Measurements from ENCODE around the gene SCMH1.
A peak's percentile ranks its signal among the peaks of the same experiment; 100 is the strongest.

The SCMH1 gene

DNA sequence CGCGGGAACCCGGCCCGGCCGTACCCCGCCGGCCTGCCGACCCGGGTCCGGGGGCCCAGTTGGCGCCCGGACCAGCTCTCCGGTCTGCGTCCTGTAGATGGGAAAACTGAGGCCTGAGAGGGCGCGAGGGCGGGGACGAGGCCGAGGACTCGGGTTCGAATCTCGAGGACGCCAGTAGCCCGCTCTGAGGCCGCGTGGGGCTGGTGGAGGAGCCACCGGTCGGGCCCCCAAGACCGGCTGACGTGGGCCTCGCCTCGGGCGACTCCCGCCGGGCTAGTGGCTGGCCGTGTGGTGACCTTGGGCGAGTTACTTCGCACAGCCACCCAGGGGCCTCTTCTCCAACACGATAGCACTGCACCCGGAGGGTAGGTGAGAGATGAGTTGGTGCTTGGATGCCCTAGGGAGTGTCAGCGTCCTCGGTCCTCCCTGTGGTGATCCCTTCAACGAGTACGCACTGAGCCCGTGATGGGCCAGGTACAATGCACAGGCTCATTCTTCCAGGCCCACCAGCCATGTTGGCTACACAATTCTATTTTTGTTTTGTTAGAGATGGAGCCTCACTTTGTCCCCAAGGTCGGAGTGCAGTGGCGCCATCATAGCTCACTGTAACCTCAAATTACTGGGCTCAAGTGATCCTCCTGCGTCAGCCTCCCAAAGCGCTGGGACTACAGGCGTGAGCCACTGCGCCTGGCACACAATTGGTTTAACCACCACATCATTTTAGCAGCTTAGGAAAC lies 404 bp upstream of the SCMH1 start:
- Histone ChIP-seq H3K36me3 (ENCODE audit: low read length) (no peaks in the 10 kb centered on the region), H3K27ac (ENCODE audit: low read depth, low read length) (peak overlapping the region; percentile 91), H3K9me3 (ENCODE audit: insufficient read depth, low read length) (no peaks in the 10 kb centered on the region), H3K79me2 (ENCODE audit: insufficient read depth, low read length) (peaks cover 45% of the 10 kb centered on the region), H2AFZ (ENCODE audit: low read depth, low read length, severe bottlenecking) (peak overlapping the region; percentile 71), H4K20me1 (ENCODE audit: low read depth, low read length) (no peaks in the 10 kb centered on the region), H3K27me3 (ENCODE audit: low read length) (no peaks in the 10 kb centered on the region), H3K4me3 (ENCODE audit: insufficient read depth, low read length, poor library complexity, severe bottlenecking) (peak overlapping the region; percentile 61), H3K4me2 (ENCODE audit: low read depth, low read length, poor library complexity, severe bottlenecking) (peak overlapping the region; percentile 62), H3K9ac (ENCODE audit: low read length) (peak overlapping the region; percentile 71), H3F3A (ENCODE audit: insufficient read depth) (peaks cover 11% of the 10 kb centered on the region), H3K9me2 (replicated peaks; ENCODE audit: insufficient read depth, low read length) (no peaks in the 10 kb centered on the region)
- TF ChIP-seq, protein P1, sequence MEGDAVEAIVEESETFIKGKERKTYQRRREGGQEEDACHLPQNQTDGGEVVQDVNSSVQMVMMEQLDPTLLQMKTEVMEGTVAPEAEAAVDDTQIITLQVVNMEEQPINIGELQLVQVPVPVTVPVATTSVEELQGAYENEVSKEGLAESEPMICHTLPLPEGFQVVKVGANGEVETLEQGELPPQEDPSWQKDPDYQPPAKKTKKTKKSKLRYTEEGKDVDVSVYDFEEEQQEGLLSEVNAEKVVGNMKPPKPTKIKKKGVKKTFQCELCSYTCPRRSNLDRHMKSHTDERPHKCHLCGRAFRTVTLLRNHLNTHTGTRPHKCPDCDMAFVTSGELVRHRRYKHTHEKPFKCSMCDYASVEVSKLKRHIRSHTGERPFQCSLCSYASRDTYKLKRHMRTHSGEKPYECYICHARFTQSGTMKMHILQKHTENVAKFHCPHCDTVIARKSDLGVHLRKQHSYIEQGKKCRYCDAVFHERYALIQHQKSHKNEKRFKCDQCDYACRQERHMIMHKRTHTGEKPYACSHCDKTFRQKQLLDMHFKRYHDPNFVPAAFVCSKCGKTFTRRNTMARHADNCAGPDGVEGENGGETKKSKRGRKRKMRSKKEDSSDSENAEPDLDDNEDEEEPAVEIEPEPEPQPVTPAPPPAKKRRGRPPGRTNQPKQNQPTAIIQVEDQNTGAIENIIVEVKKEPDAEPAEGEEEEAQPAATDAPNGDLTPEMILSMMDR (IDR thresholded peaks at IDR 0.05; ENCODE audit: insufficient read depth, low read length, poor library complexity, severe bottlenecking) = no peak
- no peak for TF ChIP-seq EZH2phosphoT487 (conservative IDR thresholded peaks at IDR 0.05; ENCODE audit: low read length)

DNA sequence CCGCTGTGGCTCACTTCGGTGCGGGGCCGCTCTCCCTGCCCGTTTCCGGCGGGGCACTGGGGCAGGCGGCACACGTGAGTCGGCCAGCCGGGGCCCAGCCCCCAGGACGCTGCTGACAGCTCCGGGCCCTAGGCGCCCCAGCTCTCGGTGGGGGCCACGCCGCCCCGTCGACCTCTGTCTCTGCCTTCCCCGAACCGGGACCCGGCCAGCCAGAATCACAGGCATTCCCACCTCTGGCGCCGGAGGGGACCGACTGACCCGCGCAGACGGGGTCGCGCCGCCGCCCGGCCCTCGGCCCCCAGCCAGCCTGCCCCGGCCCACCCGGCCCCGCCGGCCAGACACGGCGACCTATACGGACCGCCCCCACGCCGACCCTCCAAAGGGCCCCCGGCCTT lies 755 bp downstream of the SCMH1 start:
- Histone ChIP-seq H3K79me2 (ENCODE audit: insufficient read depth, low read length) (peaks cover 57% of the 10 kb centered on the region), H3F3A (ENCODE audit: insufficient read depth) (peaks cover 11% of the 10 kb centered on the region), H3K27ac (ENCODE audit: low read depth, low read length) (peak overlapping the region; percentile 91), H3K9ac (ENCODE audit: low read length) (peak overlapping the region; percentile 90), H3K4me3 (ENCODE audit: insufficient read depth, low read length, poor library complexity, severe bottlenecking) (peak overlapping the region; percentile 82), H3K4me2 (ENCODE audit: low read depth, low read length, poor library complexity, severe bottlenecking) (peak overlapping the region; percentile 99), H4K20me1 (ENCODE audit: low read depth, low read length) (no peaks in the 10 kb centered on the region), H3K9me2 (replicated peaks; ENCODE audit: insufficient read depth, low read length) (no peaks in the 10 kb centered on the region), H3K36me3 (ENCODE audit: low read length) (no peaks in the 10 kb centered on the region), H3K27me3 (ENCODE audit: low read length) (no peaks in the 10 kb centered on the region), H3K9me3 (ENCODE audit: insufficient read depth, low read length) (no peaks in the 10 kb centered on the region), H2AFZ (ENCODE audit: low read depth, low read length, severe bottlenecking) (peak overlapping the region; percentile 81)
- TF ChIP-seq, protein P1 (IDR thresholded peaks at IDR 0.05; ENCODE audit: insufficient read depth, low read length, poor library complexity, severe bottlenecking) = no peak
- TF ChIP-seq EZH2phosphoT487 (conservative IDR thresholded peaks at IDR 0.05; ENCODE audit: low read length) = no peak

DNA sequence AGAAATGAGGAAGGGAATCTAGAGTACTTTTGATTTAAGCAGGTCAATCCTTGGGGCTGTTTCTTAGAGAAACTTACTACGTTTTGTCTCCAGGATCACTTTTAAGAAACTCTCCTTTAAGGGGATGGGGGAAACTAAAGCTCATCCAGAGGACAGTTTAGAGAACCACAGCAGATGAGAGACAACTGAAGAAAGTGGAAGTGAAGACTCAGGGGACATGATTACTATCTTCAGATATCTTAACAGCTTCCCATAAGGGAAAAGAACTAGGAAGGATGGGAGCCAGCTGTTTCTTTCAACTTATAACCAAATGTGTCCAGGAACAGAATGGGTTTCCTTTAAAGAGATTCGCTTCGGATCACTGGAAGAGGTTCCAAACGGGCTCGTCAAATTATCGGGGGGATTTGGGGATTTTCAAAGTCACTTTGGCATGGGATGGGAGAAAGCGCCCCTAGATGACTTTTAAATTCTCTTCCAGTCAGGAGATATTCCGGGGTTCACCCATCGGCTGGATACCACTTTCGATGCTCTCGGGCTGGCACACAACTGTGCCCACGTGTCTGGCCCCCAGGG lies 1.2 kb downstream of the SCMH1 start:
- TF ChIP-seq EZH2phosphoT487 (conservative IDR thresholded peaks at IDR 0.05; ENCODE audit: low read length) = no peak
- TF ChIP-seq, protein P1 (IDR thresholded peaks at IDR 0.05; ENCODE audit: insufficient read depth, low read length, poor library complexity, severe bottlenecking) = no peak
- peak overlapping the region; percentile 90 for H3K9ac ChIP-seq (ENCODE audit: low read length)
- H4K20me1 ChIP-seq (ENCODE audit: low read depth, low read length) = no peaks in the 10 kb centered on the region
- peak overlapping the region; percentile 82 for H3K4me3 ChIP-seq (ENCODE audit: insufficient read depth, low read length, poor library complexity, severe bottlenecking)
- H3F3A ChIP-seq (ENCODE audit: insufficient read depth) = peaks cover 11% of the 10 kb centered on the region
- H3K4me2 ChIP-seq (ENCODE audit: low read depth, low read length, poor library complexity, severe bottlenecking) = peak overlapping the region; percentile 99
- H3K27ac ChIP-seq (ENCODE audit: low read depth, low read length) = peak overlapping the region; percentile 91
- peak overlapping the region; percentile 81 for H2AFZ ChIP-seq (ENCODE audit: low read depth, low read length, severe bottlenecking)
- no peaks in the 10 kb centered on the region for H3K9me2 ChIP-seq (replicated peaks; ENCODE audit: insufficient read depth, low read length)
- H3K36me3 ChIP-seq (ENCODE audit: low read length) = no peaks in the 10 kb centered on the region
- no peaks in the 10 kb centered on the region for H3K9me3 ChIP-seq (ENCODE audit: insufficient read depth, low read length)
- H3K27me3 ChIP-seq (ENCODE audit: low read length) = no peaks in the 10 kb centered on the region
- peaks cover 62% of the 10 kb centered on the region for H3K79me2 ChIP-seq (ENCODE audit: insufficient read depth, low read length)
